T-helper 17 cell (primary cell): ENCODE measurements around the gene POLN. TPM values are rescaled to one million over a fixed set of nuclear protein-coding genes. Genes with fewer than 3 reads are reported as not detected.

ENCODE experiments used
- ATAC-seq: fragments of 150-1000 bp; cut with Tn5 transposase; 2 replicates; pipeline ENCODE4 v1.10.0; 2021; ENCODE audit warnings: mild to moderate bottlenecking, moderate library complexity
- DNase-seq, 3 donors: peaks; one replicate each; pipeline versions ENCODE4 v3.0.0 to v3.0.0-alpha.2; 2020 to 2021
- H3K9me3 ChIP-seq: one replicate; pipeline ENCODE4 v1.7.0; 2013; ENCODE audit warnings: low read length, mild to moderate bottlenecking; ENCODE audit not compliant: control insufficient read depth, poor library complexity, severe bottlenecking
- H3K27ac Mint-ChIP-seq: one replicate; pipeline ENCODE4 v1.8.0; 2022; ENCODE audit warnings: mild to moderate bottlenecking, moderate library complexity, mixed read lengths
- H3K27me3 Mint-ChIP-seq: one replicate; pipeline ENCODE4 v1.8.0; 2022; ENCODE audit warnings: mixed read lengths
- H3K36me3 Mint-ChIP-seq: one replicate; pipeline ENCODE4 v1.8.0; 2022; ENCODE audit warnings: low read depth, mixed read lengths
- H3K4me1 Mint-ChIP-seq: one replicate; pipeline ENCODE4 v1.8.0; 2022; ENCODE audit warnings: mild to moderate bottlenecking, mixed read lengths
- H3K4me3 Mint-ChIP-seq: one replicate; pipeline ENCODE4 v1.8.0; 2022; ENCODE audit warnings: mild to moderate bottlenecking, moderate library complexity, mixed read lengths
- total RNA-seq, 4 donors: library from RNA in 2 of 4; stranded (reverse) in 2 of 4; gene quantifications; one replicate each; pipeline ENCODE4 v1.2.3 and lab custom pipeline; 2022 to 2026

POLN gene
- total RNA-seq, 2 donors from 2014 or later: 2.8 to 3.9 TPM

DNA sequence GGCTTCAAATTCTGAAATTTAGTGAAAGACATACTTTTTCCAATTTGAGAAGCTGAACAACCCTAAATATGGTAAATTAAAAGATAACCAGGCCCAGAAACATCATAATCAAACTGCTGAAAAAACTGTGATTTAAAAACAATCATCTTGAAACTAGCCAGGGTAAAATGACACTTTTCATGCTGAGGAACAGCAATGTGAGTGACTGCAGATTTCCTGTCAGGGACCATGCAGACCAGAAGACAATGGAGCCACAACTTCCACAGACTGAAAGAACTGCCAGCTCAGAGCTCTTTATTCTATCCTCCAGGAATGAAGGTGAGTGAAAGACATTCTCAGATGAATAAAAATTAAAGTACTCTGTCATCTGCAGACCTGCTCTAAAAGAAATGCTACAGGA, 109.5 kb downstream of the POLN start:
- no peak overlapping the region for H3K27ac Mint-ChIP-seq
- H3K4me1 Mint-ChIP-seq: peaks cover 10% of the 10 kb centered on the region
- peaks cover 4% of the 10 kb centered on the region for H3K36me3 Mint-ChIP-seq
- DNase-seq: no peak
- no peaks in the 10 kb centered on the region for H3K9me3 ChIP-seq
- no peak overlapping the region for H3K4me3 Mint-ChIP-seq
- H3K27me3 Mint-ChIP-seq: no peaks in the 10 kb centered on the region
- no peak for ATAC-seq

DNA sequence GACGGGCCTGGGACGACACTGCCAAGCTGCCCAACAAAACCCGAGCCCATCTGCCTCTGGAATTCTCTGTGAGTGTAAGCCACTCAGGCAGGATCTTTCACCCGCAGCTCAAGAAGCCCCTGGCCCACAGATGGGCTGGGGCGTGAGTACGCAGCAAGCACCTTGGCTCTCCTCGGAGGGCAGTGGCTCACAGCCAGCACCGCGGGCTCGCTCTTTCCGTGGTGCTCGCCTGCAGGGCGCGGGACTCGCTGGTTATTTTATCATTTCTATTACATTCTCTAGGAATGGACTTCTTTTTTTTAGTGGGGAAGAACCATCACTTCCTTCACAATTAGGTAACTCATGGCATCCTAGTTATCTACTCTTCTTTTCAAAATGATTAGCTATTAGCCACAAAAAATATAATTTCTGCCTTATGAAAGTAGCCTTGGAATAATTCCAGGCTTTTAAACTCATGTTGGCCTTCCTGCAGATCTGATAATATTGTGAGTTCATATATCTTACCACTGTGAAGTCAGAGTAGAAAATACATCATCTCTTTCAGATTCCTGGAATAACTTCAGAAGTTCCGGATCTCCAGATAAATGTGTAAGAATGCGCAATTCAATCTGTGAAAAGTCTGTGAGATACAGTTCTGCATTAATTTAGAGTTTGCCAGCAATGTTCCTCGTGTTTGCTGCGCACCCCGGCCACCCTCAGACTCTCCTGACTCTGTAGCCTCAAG, 114.2 kb downstream of the POLN start:
- H3K4me1 Mint-ChIP-seq: no peaks in the 10 kb centered on the region
- no peak overlapping the region for H3K27ac Mint-ChIP-seq
- ATAC-seq (no peak), DNase-seq (no peak)
- H3K36me3 Mint-ChIP-seq: peaks cover 13% of the 10 kb centered on the region
- no peaks in the 10 kb centered on the region for H3K9me3 ChIP-seq
- H3K27me3 Mint-ChIP-seq: peaks cover 12% of the 10 kb centered on the region
- no peak overlapping the region for H3K4me3 Mint-ChIP-seq

DNA sequence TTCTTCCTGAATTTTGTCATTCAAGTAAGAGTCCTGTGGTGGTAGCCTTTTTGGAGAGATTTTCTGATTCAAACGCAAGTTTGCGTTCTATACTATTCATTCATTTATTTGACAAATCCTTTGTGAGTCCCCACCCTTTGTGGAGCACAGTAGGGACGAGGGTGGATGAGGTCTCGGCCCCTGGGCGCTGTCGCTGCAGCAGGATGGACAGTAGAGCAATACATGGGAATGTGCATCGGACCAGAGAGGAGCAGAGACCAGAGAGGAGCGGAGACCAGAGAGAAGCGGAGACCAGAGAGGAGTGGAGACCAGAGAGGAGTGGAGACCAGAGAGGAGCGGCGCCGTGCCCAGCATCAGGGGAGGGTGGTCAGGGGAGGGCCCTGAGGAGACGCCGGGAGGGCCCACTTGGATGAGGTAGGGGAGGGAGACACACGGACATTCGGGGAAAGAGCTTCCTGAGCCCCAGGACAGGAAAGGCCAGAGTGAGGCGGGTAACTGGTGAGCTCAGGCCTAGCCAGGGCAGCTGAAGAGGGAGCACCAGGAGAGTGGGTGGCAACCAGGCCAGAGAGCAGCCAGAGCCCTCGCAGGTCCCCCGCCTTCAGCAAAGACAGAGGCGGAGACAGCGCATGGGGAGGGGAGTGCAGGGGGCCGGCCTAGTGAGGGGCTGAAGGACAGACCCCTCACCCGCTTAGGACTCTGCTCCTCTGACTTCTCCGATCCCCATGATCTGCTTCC, 115.4 kb downstream of the POLN start:
- Mint-ChIP-seq H3K27me3 (peaks cover 12% of the 10 kb centered on the region), H3K27ac (no peak overlapping the region), H3K4me1 (no peaks in the 10 kb centered on the region), H3K4me3 (no peak overlapping the region), H3K36me3 (peaks cover 18% of the 10 kb centered on the region)
- no peaks in the 10 kb centered on the region for H3K9me3 ChIP-seq
- DNase-seq (no peak), ATAC-seq (no peak)

DNA sequence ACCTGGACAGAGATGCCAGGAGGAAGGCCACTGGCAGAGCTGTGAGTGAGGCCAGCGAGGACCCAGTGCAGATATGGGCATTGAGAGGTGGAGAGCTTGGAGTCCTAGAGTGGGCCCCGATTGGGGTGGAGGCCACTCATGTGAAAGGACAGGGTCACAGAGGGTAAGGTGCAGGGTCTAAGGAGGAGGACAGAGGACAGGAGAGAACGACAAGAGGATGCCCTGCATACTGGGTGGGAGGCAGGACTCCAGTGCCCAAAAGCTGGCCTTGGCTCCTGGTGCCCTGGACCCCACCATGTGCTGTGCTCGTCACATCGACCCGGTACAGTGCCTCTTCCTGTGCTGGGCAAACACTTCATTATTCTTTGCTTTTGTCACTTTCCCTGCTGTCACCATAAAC, 116.1 kb downstream of the POLN start:
- no peak for DNase-seq
- no peak overlapping the region for H3K27ac Mint-ChIP-seq
- peaks cover 2% of the 10 kb centered on the region for H3K4me1 Mint-ChIP-seq
- no peak overlapping the region for H3K4me3 Mint-ChIP-seq
- no peak for ATAC-seq
- peaks cover 18% of the 10 kb centered on the region for H3K36me3 Mint-ChIP-seq
- no peaks in the 10 kb centered on the region for H3K9me3 ChIP-seq
- peaks cover 12% of the 10 kb centered on the region for H3K27me3 Mint-ChIP-seq

DNA sequence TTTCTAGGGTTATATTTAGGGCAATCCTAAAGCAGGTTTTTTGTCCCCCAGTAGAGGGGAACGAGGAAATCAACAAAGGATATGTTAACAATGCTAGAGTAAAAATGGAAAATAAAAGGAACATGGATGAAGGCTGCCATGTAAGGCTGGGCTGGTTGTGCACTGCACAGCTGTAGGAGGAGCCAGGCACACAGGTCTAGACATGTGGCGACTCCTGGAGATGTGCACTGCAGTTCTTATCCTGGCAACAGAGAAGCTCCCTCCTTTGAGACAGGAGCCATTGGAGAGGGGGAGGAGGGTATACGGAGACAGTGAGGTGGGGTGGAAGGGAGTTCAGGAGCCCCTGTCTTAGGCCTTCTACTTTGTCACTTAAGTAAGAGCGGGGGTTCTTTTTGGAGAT, 116.9 kb downstream of the POLN start:
- Mint-ChIP-seq H3K27ac (no peak overlapping the region), H3K27me3 (peaks cover 12% of the 10 kb centered on the region), H3K4me1 (peaks cover 2% of the 10 kb centered on the region), H3K4me3 (no peak overlapping the region), H3K36me3 (peaks cover 18% of the 10 kb centered on the region)
- H3K9me3 ChIP-seq: no peaks in the 10 kb centered on the region
- no peak for DNase-seq
- ATAC-seq: no peak

DNA sequence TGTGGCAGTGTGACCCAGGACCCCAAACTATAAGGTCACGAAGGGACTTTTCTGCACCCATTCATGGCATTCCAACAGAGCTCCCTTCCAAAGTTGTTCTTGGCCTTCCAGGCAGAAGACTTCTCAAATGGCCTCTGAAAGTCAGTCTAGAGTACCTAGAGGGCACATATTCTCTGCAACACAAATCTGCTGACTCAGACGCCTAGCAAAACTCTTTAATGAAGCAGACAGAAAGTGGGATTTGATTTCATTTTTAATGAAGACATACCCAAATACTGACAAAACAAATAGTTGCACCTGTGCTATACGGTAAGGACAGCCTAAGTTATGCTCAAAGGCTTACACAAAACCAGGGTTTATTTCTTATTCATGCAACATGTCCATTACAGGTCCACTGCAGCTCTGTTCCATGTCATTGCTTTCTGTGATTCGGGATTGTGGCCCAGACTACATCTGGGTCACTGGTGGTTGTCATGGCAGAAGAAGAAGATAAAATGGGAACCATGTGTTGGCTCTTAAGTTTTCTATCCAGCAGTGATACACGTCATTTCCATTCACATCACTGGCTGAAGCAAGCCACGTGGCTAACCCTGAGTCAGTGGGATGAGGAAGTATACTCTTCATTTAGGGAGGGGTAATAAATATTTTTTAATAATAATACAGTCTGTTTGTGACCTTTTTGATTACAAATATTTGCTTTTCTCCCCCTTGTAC, 125.1 kb downstream of the POLN start:
- H3K4me1 Mint-ChIP-seq: peaks cover 2% of the 10 kb centered on the region
- peaks cover 4% of the 10 kb centered on the region for H3K27me3 Mint-ChIP-seq
- no peak overlapping the region for H3K27ac Mint-ChIP-seq
- ATAC-seq: no peak
- no peak overlapping the region for H3K4me3 Mint-ChIP-seq
- H3K36me3 Mint-ChIP-seq: peaks cover 2% of the 10 kb centered on the region
- H3K9me3 ChIP-seq: no peaks in the 10 kb centered on the region
- no peak for DNase-seq

DNA sequence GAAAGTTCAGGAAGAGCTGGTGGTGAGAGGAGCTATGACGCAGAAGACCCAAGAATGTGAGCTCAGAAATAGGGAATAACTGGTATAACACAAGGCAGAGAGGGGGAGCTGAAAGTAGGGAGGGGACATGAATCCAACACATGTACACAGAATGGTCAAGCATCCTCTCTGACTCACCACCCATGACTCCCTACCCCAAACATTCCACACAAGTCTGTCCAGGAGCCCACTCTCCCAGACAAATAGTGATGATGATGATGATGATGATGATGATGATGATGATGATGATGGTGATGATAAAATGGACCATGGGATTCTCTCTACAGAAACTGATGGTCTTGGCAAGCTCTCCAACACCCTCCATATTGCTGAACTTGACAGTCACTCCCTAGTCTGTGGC, 136.4 kb downstream of the POLN start:
- no peak overlapping the region for H3K27ac Mint-ChIP-seq
- peaks cover 8% of the 10 kb centered on the region for H3K27me3 Mint-ChIP-seq
- ATAC-seq: no peak
- H3K4me3 Mint-ChIP-seq: no peak overlapping the region
- H3K36me3 Mint-ChIP-seq: no peaks in the 10 kb centered on the region
- H3K9me3 ChIP-seq: no peaks in the 10 kb centered on the region
- no peak for DNase-seq
- no peaks in the 10 kb centered on the region for H3K4me1 Mint-ChIP-seq

DNA sequence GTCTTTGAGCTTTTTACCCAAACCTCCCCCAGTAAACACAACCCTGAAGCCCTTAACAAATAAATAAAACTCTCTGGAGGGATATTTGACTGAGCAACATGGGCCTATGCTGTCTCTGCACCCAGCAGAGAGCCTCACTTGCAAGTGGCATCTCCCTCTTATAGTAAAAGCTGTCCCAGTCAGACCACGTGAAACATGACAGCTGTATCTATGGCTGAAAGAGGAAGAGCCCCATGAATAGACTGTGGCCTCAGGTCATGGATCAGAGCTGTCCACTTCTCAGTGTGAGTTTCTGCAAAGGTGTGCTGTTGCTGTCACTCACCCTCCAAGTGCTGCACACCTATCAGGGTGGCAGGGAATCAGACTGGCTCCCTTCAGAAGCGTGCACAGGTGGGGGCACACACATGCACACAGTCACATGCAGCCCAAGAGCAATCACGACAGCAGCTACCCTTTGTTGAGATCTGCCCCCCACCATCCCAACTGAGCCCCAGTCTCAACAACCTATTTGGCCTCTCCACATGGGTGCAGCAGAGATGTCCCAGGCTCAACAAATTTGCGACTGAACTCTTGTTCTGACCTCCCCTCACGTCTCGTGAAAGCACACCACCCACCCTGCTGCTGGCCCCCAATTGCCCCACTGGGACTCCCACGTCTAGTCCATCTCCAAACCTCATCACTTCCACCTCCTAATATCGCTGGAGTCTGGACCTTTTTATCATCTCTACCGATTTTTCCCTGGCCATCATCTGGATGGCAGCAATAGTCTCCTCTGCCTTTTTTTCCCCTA, 137.2 kb downstream of the POLN start:
- no peaks in the 10 kb centered on the region for H3K36me3 Mint-ChIP-seq
- H3K4me3 Mint-ChIP-seq: no peak overlapping the region
- ATAC-seq (no peak), DNase-seq (no peak)
- no peaks in the 10 kb centered on the region for H3K9me3 ChIP-seq
- H3K27ac Mint-ChIP-seq: no peak overlapping the region
- H3K4me1 Mint-ChIP-seq: no peaks in the 10 kb centered on the region
- H3K27me3 Mint-ChIP-seq: peaks cover 2% of the 10 kb centered on the region

DNA sequence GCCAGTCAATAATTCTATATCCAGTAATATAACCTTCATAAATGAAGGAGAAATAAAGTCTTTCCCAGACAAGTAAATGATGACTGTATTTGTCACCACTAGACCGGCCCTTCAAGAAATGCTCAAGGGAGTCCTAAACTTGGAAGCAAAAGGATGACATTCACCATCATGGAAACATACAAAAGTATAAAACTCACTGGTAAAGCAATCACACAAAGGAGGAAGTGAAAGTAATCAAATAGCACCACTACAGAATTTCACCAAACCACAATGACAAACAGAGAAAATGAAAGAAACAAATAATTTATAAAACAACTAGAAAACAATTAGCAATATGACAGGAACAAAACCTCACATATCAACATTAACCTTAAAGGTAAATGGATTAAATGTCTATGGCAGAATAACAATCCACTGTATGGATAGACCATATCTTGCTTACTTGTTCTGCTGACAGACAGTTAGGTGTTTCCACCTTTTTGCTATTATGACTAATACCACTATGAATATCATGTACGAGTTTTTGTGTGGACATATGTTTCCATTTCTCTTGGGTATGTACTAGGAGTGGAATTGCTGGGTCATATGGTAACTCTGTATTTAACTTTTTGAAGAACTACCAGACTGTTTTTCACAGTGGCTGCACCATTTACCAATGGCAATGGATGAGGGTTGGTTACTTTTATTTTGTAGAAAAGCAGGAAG, 137.9 kb downstream of the POLN start:
- ATAC-seq: no peak
- Mint-ChIP-seq H3K36me3 (no peaks in the 10 kb centered on the region), H3K27me3 (no peaks in the 10 kb centered on the region), H3K4me1 (no peaks in the 10 kb centered on the region), H3K4me3 (no peak overlapping the region), H3K27ac (no peak overlapping the region)
- H3K9me3 ChIP-seq: no peaks in the 10 kb centered on the region
- no peak for DNase-seq

DNA sequence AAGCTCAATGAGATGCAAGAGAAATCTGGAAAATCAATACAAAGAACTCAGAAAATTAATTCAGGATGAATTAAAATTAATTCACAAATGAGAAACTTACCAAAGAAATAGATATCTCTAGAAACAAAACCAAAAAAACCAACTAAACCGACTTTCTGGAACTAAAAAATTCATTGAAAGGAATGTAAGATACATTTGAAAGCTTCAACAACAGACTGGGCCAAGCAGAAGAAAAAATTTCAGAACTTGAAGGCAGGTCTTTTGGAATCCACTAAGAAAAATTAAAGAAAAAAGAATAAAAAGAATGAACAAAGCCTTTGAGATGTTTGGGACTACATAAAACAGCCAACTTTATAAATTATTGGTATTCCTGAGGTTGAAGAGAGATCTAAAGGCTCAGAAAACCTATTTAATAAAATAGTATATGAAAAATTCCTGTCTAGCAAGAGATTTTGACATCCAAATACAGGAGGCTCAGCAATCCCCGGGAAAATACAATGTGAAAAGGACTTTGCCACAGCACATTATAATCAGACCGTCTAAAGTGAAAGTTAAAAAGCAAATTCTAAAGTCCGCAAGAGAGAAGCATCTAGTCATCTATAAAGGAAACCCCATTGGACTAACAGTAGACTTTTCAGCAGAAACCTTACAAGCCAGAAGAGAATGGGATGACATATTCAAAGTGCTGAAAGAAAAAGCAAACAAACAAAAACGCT, 138.6 kb downstream of the POLN start:
- H3K27ac Mint-ChIP-seq: no peak overlapping the region
- no peaks in the 10 kb centered on the region for H3K27me3 Mint-ChIP-seq
- no peaks in the 10 kb centered on the region for H3K4me1 Mint-ChIP-seq
- no peaks in the 10 kb centered on the region for H3K9me3 ChIP-seq
- H3K36me3 Mint-ChIP-seq: no peaks in the 10 kb centered on the region
- ATAC-seq (no peak), DNase-seq (no peak)
- H3K4me3 Mint-ChIP-seq: no peak overlapping the region

DNA sequence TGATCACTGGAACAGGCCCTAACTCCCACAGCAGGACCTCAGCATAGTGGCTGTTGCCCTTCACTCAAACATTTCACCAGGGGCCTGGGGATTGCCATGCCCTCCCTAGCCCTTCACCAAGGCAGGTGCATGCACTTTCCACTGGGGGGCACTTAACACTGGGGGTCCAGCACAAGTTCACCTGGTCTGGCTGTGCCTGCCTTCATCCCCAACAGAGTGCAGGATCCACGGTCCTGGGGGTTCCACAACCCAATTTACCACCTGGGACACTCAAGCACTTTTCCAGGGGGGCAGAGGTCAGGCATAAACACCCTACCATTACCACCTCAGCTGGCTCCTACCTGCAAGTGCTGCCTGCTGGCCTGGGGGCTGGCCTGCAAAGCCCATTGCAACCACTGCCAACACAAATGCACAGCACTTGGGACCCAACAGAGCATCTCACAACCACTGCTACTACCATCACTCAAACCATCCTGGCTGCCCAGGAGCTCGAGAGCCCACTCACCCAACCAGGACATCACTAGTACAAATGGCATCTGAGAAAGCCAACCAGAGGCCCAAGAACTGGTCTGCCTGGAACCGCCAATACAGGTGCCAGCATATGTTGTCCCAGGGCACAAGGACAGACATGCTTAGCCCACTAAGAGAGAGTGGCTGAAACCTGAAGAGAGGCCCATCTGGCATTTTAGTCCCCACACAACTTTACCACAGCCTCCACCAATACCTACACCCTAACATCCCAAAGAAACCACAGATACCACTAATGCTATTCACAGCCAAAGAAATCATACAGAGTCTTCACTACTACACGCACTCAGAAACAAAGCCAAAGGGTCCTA, 139.7 kb downstream of the POLN start:
- H3K4me1 Mint-ChIP-seq: no peaks in the 10 kb centered on the region
- no peaks in the 10 kb centered on the region for H3K27me3 Mint-ChIP-seq
- no peak overlapping the region for H3K4me3 Mint-ChIP-seq
- H3K27ac Mint-ChIP-seq: no peak overlapping the region
- DNase-seq: no peak
- H3K36me3 Mint-ChIP-seq: no peaks in the 10 kb centered on the region
- no peak for ATAC-seq
- no peaks in the 10 kb centered on the region for H3K9me3 ChIP-seq
